Esophagus muscularis mucosa (tissue), 3 donors: ENCODE results near the gene PPL.

Experiments used
- CTCF ChIP-seq, 3 experiments: fragments of 200-600 bp in 2 of 3; fragments of 450-650 bp in 1 of 3; sonication (generic) in 2 of 3; IDR thresholded peaks; one replicate each; pipeline ENCODE4 v1.5.1; 2017 to 2019; ENCODE audit warnings: antibody characterized with exemption in 3 of 3, mild to moderate bottlenecking in 2 of 3, moderate library complexity in 1 of 3
- POLR2A ChIP-seq: fragments of 450-650 bp; IDR thresholded peaks from one replicate; pipeline ENCODE4 v1.6.1; 2017; ENCODE audit warnings: antibody characterized with exemption, moderate library complexity, mild to moderate bottlenecking, low read depth
- POLR2AphosphoS5 ChIP-seq, 2 donors: sonication (generic); formaldehyde crosslinking; IDR thresholded peaks; one replicate each; pipeline ENCODE4 v1.6.1; 2017; ENCODE audit warnings: antibody characterized with exemption in 2 of 2

GRCh38 chr16:4936181-4936990, 562 bp downstream of the PPL start:
- TF ChIP-seq POLR2A (no peak), CTCF (IDR thresholded peaks at IDR 0.05) (peak in 1 of 3 experiments; percentile 48), POLR2AphosphoS5 (IDR thresholded peaks at IDR 0.05) (no peak)
